Forelimb muscle (tissue), 1 donor: ENCODE data around the gene NRCAM. TPM values are rescaled to one million over a fixed set of nuclear protein-coding genes. Genes with fewer than 3 reads are reported as not detected.
"Not testable (repeated sequence)": the region's sequence is repeated elsewhere in the genome, so short reads cannot be mapped to it uniquely, and the experiment has no call there.

Experiments used
- DNase-seq: peaks from one replicate; pipeline ENCODE4 v3.0.0-alpha.2; 2013; ENCODE audit warnings: low read depth
- polyA plus RNA-seq: library from polyadenylated mRNA; unstranded; fragments of 120-200 nt; gene quantifications from one replicate; pipeline ENCODE4 v1.2.1, GENCODE V29; 2013; ENCODE audit not compliant: insufficient read length

The NRCAM gene
- polyA plus RNA-seq, 1 donor = 34.9 TPM

- DNase-seq = no peak
Measured at GRCh38 chr7:108402865-108403264, 53.4 kb downstream of the NRCAM start.

- DNase-seq = no peak
Measured at GRCh38 chr7:108396080-108396479, 60.2 kb downstream of the NRCAM start.

- DNase-seq = no peak
Measured at GRCh38 chr7:108395426-108395825, 60.8 kb downstream of the NRCAM start.

- DNase-seq = not testable (repeated sequence)
Measured at GRCh38 chr7:108393097-108393496, 63.1 kb downstream of the NRCAM start.

- DNase-seq = not testable (repeated sequence)
Measured at GRCh38 chr7:108387686-108388085, 68.5 kb downstream of the NRCAM start.

GRCh38 chr7:108385834-108386422 is 70.3 kb downstream of the NRCAM start:
- DNase-seq = no peak

- no peak for DNase-seq
Measured at GRCh38 chr7:108384716-108385483, 71.3 kb downstream of the NRCAM start.

GRCh38 chr7:108382932-108383331 is 73.3 kb downstream of the NRCAM start:
- DNase-seq = no peak

GRCh38 chr7:108380517-108380916 is 75.7 kb downstream of the NRCAM start:
- DNase-seq = no peak

GRCh38 chr7:108376206-108376605 is 80.0 kb downstream of the NRCAM start:
- DNase-seq = no peak

- DNase-seq = no peak
Measured at GRCh38 chr7:108375668-108376067, 80.6 kb downstream of the NRCAM start.

- no peak for DNase-seq
Measured at GRCh38 chr7:108374899-108375298, 81.3 kb downstream of the NRCAM start.

GRCh38 chr7:108372618-108373017 is 83.6 kb downstream of the NRCAM start:
- DNase-seq = no peak

GRCh38 chr7:108370616-108371015 is 85.6 kb downstream of the NRCAM start:
- no peak for DNase-seq

- no peak for DNase-seq
Measured at GRCh38 chr7:108368466-108368865, 87.8 kb downstream of the NRCAM start.

- no peak for DNase-seq
Measured at GRCh38 chr7:108367946-108368345, 88.3 kb downstream of the NRCAM start.

GRCh38 chr7:108367314-108367713 is 88.9 kb downstream of the NRCAM start:
- no peak for DNase-seq

GRCh38 chr7:108363659-108364058 is 92.6 kb downstream of the NRCAM start:
- DNase-seq = no peak

- DNase-seq = no peak
Measured at GRCh38 chr7:108360058-108360800, 96.0 kb downstream of the NRCAM start.

GRCh38 chr7:108358553-108358952 is 97.7 kb downstream of the NRCAM start:
- no peak for DNase-seq

- DNase-seq = no peak
Measured at GRCh38 chr7:108351729-108352131, 104.5 kb downstream of the NRCAM start.

- DNase-seq = no peak
Measured at GRCh38 chr7:108348913-108349312, 107.3 kb downstream of the NRCAM start.

- no peak for DNase-seq
Measured at GRCh38 chr7:108347616-108348015, 108.6 kb downstream of the NRCAM start.
